ENCODE results near the gene KRT27. TPM values are rescaled to one million over a fixed set of nuclear protein-coding genes. Genes with fewer than 3 reads are reported as not detected.

KRT27 gene
- total RNA-seq, 2 experiments from 2014 or later = not detected

- H3K9me2 ChIP-seq (ENCODE audit: insufficient read depth, low read length) = no peaks in the 10 kb centered on the region
- TF ChIP-seq CTCF (conservative IDR thresholded peaks at IDR 0.05; ENCODE audit: low read length) = no peak
- no peak for TF ChIP-seq EZH2phosphoT487 (IDR thresholded peaks at IDR 0.05; ENCODE audit: borderline replicate concordance, low read depth, low read length)
- no peak overlapping the region for H3K4me3 ChIP-seq (ENCODE audit: low read depth, low read length, poor library complexity, severe bottlenecking)
- H3K36me3 ChIP-seq (ENCODE audit: insufficient read depth, low read length) = peaks cover 16% of the 10 kb centered on the region
- no peak overlapping the region for H2AFZ ChIP-seq (ENCODE audit: low read length)
- H4K20me1 ChIP-seq (ENCODE audit: insufficient read depth, low read length) = no peaks in the 10 kb centered on the region
- H3K27ac ChIP-seq (ENCODE audit: low read depth, low read length, poor library complexity, severe bottlenecking) = no peak overlapping the region
- peaks cover 9% of the 10 kb centered on the region; the same call in 1 of the 2 replicates for H3K79me2 ChIP-seq (ENCODE audit: insufficient read depth, low read depth, low read length)
- ChIA-PET POLR2A (no interaction called here), CTCF (ENCODE audit: unreplicated experiment) (no interaction called here)
- H3K4me2 ChIP-seq (ENCODE audit: low read length) = no peak overlapping the region
- peaks cover 3% of the 10 kb centered on the region for H3K4me1 ChIP-seq (ENCODE audit: insufficient read depth, low read length, poor library complexity, severe bottlenecking)
- intact Hi-C loops (cut with micrococcal nuclease; ENCODE audit: unreplicated experiment) = no loop called here
- no peaks in the 10 kb centered on the region for H3K9me3 ChIP-seq (ENCODE audit: low read length)
- DNase-seq (ENCODE audit: low spot score) = no peak
- BruUV-seq (replicated peaks) = no TSS peak
These were observed 31.5 kb upstream of the KRT27 start for GRCh38 chr17:40813804-40814203.

GRCh38 chr17:40812639-40813038 lies 30.3 kb upstream of the KRT27 start:
- H3K79me2 ChIP-seq (ENCODE audit: insufficient read depth, low read depth, low read length) = no peaks in the 10 kb centered on the region
- no peaks in the 10 kb centered on the region for H3K9me3 ChIP-seq (ENCODE audit: low read length)
- no peak overlapping the region for H2AFZ ChIP-seq (ENCODE audit: low read length)
- H3K36me3 ChIP-seq (ENCODE audit: insufficient read depth, low read length) = peaks cover 12% of the 10 kb centered on the region
- H3K4me2 ChIP-seq (ENCODE audit: low read length) = no peak overlapping the region
- POLR2A ChIA-PET = no interaction called here
- H4K20me1 ChIP-seq (ENCODE audit: insufficient read depth, low read length) = no peaks in the 10 kb centered on the region
- intact Hi-C loops (cut with micrococcal nuclease; ENCODE audit: unreplicated experiment) = no loop called here
- no peak overlapping the region for H3K27ac ChIP-seq (ENCODE audit: low read depth, low read length, poor library complexity, severe bottlenecking)
- peaks cover under 1% of the 10 kb centered on the region for H3K4me1 ChIP-seq (ENCODE audit: insufficient read depth, low read length, poor library complexity, severe bottlenecking)
- H3K4me3 ChIP-seq (ENCODE audit: low read depth, low read length, poor library complexity, severe bottlenecking) = no peak overlapping the region
- DNase-seq (ENCODE audit: low spot score) = no peak
- TF ChIP-seq CTCF (conservative IDR thresholded peaks at IDR 0.05; ENCODE audit: low read length) (no peak), EZH2phosphoT487 (IDR thresholded peaks at IDR 0.05; ENCODE audit: borderline replicate concordance, low read depth, low read length) (no peak)
- no TSS peak for BruUV-seq (replicated peaks)
- CTCF ChIA-PET (ENCODE audit: unreplicated experiment) = no interaction called here
- H3K9me2 ChIP-seq (ENCODE audit: insufficient read depth, low read length) = no peaks in the 10 kb centered on the region

GRCh38 chr17:40810494-40810893 lies 28.1 kb upstream of the KRT27 start:
- DNase-seq (ENCODE audit: low spot score) = no peak
- no peak overlapping the region for H3K4me2 ChIP-seq (ENCODE audit: low read length)

More at GRCh38 chr17:40810494-40810893, 28.1 kb upstream of the KRT27 start:
- Histone ChIP-seq H3K4me3 (ENCODE audit: low read depth, low read length, poor library complexity, severe bottlenecking) (no peak overlapping the region), H3K27ac (ENCODE audit: low read depth, low read length, poor library complexity, severe bottlenecking) (no peak overlapping the region), H2AFZ (ENCODE audit: low read length) (no peak overlapping the region), H4K20me1 (ENCODE audit: insufficient read depth, low read length) (no peaks in the 10 kb centered on the region), H3K4me1 (ENCODE audit: insufficient read depth, low read length, poor library complexity, severe bottlenecking) (no peaks in the 10 kb centered on the region), H3K9me2 (ENCODE audit: insufficient read depth, low read length) (no peaks in the 10 kb centered on the region), H3K9me3 (ENCODE audit: low read length) (no peaks in the 10 kb centered on the region), H3K79me2 (ENCODE audit: insufficient read depth, low read depth, low read length) (no peaks in the 10 kb centered on the region), H3K36me3 (ENCODE audit: insufficient read depth, low read length) (no peaks in the 10 kb centered on the region)
- BruUV-seq (replicated peaks) = no TSS peak
- intact Hi-C loops (cut with micrococcal nuclease; ENCODE audit: unreplicated experiment) = no loop called here
- POLR2A ChIA-PET = no interaction called here
- no peak for TF ChIP-seq CTCF (conservative IDR thresholded peaks at IDR 0.05; ENCODE audit: low read length)
- TF ChIP-seq EZH2phosphoT487 (IDR thresholded peaks at IDR 0.05; ENCODE audit: borderline replicate concordance, low read depth, low read length) = no peak
- CTCF ChIA-PET (ENCODE audit: unreplicated experiment) = no interaction called here

Data from OCI-LY7 (cell line).